ENCODE results near the gene SHCBP1. TPM values are rescaled to one million over a fixed set of nuclear protein-coding genes. Genes with fewer than 3 reads are reported as not detected.

Gene SHCBP1
- total and polyA plus RNA-seq, 2 of the 13 experiments (the other 11 are each of a cell fraction or from before 2014, with no cell fraction given): 15.7 to 33.0 TPM

DNA sequence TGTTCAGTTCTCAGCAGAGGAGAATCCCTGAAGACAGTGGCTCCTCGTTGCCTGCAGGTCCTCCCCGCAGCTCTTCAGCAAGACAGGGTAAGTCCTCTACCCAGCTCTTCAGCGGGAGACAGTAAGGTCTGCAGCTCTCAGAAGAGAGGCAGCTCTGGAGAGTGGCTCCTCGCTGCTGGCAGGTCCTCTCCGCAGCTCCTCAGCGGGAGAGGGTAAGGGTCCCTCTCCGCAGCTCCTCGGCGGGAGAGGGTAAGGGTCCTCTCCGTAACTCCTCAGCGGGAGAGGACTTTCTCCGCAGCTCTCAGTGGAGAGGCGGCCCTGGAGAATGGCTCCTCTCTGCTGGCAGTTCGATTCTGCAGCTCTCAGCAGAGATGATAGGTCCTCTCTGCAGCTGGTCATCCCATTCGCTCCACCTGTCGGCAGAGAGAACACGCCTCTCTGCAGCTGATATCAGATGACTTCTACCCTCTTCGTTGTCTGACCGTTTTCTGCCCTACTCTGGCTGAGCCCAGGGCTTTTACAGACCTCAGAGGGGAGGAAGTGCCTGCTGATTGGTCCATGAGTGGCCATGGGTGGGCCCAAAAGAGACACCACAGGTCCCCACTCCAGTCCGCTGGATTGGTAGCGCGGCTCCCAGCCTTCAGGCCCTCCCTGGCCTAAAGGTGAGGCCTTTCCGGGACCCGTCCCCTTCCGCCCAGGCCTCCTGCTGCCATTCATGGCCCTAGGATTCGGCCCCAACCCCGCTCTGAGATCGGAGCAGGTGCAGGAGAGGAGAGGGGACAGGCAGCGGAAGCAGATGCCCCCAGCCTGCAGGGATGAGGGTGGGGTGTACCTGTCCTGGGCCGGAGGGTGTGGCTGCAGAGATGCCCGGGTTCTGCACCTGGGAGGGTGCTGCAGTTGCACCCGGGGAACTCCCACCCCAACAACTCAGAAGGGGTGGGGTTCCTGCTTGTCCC lies 11.9 kb upstream of the SHCBP1 start (continued):
- TF ChIP-seq MLLT10 (CRISPR knock-in tag; IDR thresholded peaks at IDR 0.05) (no peak), ZFP36L1 (CRISPR knock-in tag; IDR thresholded peaks at IDR 0.05) (no peak), ZNF720 (CRISPR knock-in tag; IDR thresholded peaks at IDR 0.05) (no peak), ZNF34 (CRISPR knock-in tag; IDR thresholded peaks at IDR 0.05; ENCODE audit: borderline replicate concordance) (0 out of 2 replicates have a peak, but pooled peaks have one; percentile 49), MTA3 (CRISPR knock-in tag; IDR thresholded peaks at IDR 0.05) (no peak), DR1 (CRISPR knock-in tag; IDR thresholded peaks at IDR 0.05) (peak; percentile 95), TEAD3 (CRISPR knock-in tag; optimal IDR thresholded peaks at IDR 0.05; ENCODE audit: borderline replicate concordance) (peak; percentile 7), ZNF431 (CRISPR knock-in tag; IDR thresholded peaks at IDR 0.05; ENCODE audit: borderline replicate concordance, low read depth) (0 out of 2 replicates have a peak, but pooled peaks have one; percentile 39), ZNF773 (CRISPR knock-in tag; IDR thresholded peaks at IDR 0.05; ENCODE audit: borderline replicate concordance) (no peak), FOXA1 (IDR thresholded peaks at IDR 0.05) (no peak), FOXA1 (CRISPR knock-in tag; IDR thresholded peaks at IDR 0.05) (no peak), KLF15 (CRISPR knock-in tag; IDR thresholded peaks at IDR 0.05; ENCODE audit: borderline replicate concordance) (no peak), PHB2 (IDR thresholded peaks at IDR 0.05; ENCODE audit: partially characterized antibody) (no peak), JDP2 (CRISPR knock-in tag; IDR thresholded peaks at IDR 0.05; ENCODE audit: borderline replicate concordance) (no peak; the same call in 1 of the 2 replicates), NR2F2 (IDR thresholded peaks at IDR 0.05; ENCODE audit: borderline replicate concordance, low read depth) (no peak; the same call in 1 of the 2 replicates), ZNF235 (CRISPR knock-in tag; IDR thresholded peaks at IDR 0.05; ENCODE audit: borderline replicate concordance) (peak; percentile 47; the same call in 1 of the 2 replicates), ZFYVE20 (CRISPR knock-in tag; IDR thresholded peaks at IDR 0.05; ENCODE audit: borderline replicate concordance, low read depth) (0 out of 2 replicates have a peak, but pooled peaks have one; percentile 28), ZNF615 (CRISPR knock-in tag; IDR thresholded peaks at IDR 0.05; ENCODE audit: borderline replicate concordance) (no peak), KAT7 (CRISPR knock-in tag; IDR thresholded peaks at IDR 0.05; ENCODE audit: borderline replicate concordance) (no peak), KLF6 (CRISPR knock-in tag; IDR thresholded peaks at IDR 0.05) (no peak), RFX1 (IDR thresholded peaks at IDR 0.05) (no peak)
- TF ChIP-seq, protein P1, sequence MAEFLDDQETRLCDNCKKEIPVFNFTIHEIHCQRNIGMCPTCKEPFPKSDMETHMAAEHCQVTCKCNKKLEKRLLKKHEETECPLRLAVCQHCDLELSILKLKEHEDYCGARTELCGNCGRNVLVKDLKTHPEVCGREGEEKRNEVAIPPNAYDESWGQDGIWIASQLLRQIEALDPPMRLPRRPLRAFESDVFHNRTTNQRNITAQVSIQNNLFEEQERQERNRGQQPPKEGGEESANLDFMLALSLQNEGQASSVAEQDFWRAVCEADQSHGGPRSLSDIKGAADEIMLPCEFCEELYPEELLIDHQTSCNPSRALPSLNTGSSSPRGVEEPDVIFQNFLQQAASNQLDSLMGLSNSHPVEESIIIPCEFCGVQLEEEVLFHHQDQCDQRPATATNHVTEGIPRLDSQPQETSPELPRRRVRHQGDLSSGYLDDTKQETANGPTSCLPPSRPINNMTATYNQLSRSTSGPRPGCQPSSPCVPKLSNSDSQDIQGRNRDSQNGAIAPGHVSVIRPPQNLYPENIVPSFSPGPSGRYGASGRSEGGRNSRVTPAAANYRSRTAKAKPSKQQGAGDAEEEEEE (CRISPR knock-in tag; IDR thresholded peaks at IDR 0.05; ENCODE audit: borderline replicate concordance): no peak
- TF ChIP-seq, protein P2, sequence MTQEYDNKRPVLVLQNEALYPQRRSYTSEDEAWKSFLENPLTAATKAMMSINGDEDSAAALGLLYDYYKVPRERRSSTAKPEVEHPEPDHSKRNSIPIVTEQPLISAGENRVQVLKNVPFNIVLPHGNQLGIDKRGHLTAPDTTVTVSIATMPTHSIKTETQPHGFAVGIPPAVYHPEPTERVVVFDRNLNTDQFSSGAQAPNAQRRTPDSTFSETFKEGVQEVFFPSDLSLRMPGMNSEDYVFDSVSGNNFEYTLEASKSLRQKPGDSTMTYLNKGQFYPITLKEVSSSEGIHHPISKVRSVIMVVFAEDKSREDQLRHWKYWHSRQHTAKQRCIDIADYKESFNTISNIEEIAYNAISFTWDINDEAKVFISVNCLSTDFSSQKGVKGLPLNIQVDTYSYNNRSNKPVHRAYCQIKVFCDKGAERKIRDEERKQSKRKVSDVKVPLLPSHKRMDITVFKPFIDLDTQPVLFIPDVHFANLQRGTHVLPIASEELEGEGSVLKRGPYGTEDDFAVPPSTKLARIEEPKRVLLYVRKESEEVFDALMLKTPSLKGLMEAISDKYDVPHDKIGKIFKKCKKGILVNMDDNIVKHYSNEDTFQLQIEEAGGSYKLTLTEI (CRISPR knock-in tag; conservative IDR thresholded peaks at IDR 0.05): no peak
- TF ChIP-seq, protein P3, sequence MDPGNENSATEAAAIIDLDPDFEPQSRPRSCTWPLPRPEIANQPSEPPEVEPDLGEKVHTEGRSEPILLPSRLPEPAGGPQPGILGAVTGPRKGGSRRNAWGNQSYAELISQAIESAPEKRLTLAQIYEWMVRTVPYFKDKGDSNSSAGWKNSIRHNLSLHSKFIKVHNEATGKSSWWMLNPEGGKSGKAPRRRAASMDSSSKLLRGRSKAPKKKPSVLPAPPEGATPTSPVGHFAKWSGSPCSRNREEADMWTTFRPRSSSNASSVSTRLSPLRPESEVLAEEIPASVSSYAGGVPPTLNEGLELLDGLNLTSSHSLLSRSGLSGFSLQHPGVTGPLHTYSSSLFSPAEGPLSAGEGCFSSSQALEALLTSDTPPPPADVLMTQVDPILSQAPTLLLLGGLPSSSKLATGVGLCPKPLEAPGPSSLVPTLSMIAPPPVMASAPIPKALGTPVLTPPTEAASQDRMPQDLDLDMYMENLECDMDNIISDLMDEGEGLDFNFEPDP (CRISPR knock-in tag; conservative IDR thresholded peaks at IDR 0.05): no peak
- TF ChIP-seq, protein P4, sequence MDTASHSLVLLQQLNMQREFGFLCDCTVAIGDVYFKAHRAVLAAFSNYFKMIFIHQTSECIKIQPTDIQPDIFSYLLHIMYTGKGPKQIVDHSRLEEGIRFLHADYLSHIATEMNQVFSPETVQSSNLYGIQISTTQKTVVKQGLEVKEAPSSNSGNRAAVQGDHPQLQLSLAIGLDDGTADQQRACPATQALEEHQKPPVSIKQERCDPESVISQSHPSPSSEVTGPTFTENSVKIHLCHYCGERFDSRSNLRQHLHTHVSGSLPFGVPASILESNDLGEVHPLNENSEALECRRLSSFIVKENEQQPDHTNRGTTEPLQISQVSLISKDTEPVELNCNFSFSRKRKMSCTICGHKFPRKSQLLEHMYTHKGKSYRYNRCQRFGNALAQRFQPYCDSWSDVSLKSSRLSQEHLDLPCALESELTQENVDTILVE (CRISPR knock-in tag; IDR thresholded peaks at IDR 0.05): no peak

Data from HepG2 (cell line).